ENCODE data around the gene HELT. TPM values are rescaled to one million over a fixed set of nuclear protein-coding genes. Genes with fewer than 3 reads are reported as not detected.
"Not testable (repeated sequence)": the region's sequence is repeated elsewhere in the genome, so short reads cannot be mapped to it uniquely, and the experiment has no call there.

The HELT gene, protein sequence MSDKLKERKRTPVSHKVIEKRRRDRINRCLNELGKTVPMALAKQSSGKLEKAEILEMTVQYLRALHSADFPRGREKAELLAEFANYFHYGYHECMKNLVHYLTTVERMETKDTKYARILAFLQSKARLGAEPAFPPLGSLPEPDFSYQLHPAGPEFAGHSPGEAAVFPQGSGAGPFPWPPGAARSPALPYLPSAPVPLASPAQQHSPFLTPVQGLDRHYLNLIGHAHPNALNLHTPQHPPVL
- total RNA-seq: not detected

DNA sequence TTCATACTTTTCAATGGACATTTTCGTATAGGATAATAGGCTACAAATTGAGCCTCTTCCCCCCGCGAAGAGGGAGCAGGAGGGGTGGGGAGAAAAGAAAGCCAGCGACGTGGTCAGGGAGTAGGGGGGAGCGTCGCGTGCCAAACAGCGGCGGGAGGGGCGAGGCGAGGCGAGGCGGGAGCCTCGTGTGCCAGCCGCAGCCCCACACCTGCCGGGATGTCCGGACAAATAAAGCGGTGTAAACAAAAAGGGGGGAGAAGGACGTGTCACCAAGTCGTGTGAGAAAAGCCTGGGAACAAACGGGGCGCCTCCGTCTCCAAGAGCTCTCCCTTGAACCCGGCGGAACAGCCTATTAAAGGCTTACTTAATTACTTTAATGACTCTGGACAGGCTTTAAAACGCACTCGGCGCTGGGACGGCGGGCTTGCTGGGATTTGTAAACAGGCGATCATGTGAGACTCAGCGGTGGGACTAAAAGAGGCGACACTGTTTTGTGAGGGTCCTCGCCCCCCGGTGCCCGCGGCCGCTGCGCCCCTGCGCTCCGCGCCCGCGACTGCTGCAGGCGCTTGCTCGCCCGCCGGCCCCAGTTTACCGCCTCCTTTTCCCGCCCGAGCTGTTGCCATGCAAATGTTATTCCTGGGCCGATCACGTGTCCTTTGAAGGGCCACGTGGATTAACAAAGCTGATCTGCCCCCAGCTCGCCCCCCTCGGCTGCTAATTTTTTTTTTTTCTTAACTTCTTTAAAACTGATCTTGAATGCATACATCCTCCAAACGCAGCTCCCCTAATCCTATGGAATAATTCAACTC, at the start of gene HELT:
Gene HELT, plus strand, starts transcription at position 527 of the 809 bp plus-strand sequence. CDS start 439 bp downstream, outside the sequence.
- no peaks in the 10 kb centered on the region for H3K9me3 ChIP-seq
- H3K27ac ChIP-seq: no peak within 1 kb of the TSS
- H3K36me3 ChIP-seq: no peaks in the 10 kb centered on the region
- no peak for DNase-seq
- no peak within 1 kb of the TSS for H3K4me3 ChIP-seq
- H3K27me3 ChIP-seq: peaks cover 0 to 40% of the 10 kb centered on the region in 2 donors
- H3K4me1 ChIP-seq: peaks cover 0 to 24% (median 0%) of the 10 kb centered on the region in 4 donors
- TF ChIP-seq POLR2A (IDR thresholded peaks at IDR 0.05): no peak
- TF ChIP-seq, protein P1, sequence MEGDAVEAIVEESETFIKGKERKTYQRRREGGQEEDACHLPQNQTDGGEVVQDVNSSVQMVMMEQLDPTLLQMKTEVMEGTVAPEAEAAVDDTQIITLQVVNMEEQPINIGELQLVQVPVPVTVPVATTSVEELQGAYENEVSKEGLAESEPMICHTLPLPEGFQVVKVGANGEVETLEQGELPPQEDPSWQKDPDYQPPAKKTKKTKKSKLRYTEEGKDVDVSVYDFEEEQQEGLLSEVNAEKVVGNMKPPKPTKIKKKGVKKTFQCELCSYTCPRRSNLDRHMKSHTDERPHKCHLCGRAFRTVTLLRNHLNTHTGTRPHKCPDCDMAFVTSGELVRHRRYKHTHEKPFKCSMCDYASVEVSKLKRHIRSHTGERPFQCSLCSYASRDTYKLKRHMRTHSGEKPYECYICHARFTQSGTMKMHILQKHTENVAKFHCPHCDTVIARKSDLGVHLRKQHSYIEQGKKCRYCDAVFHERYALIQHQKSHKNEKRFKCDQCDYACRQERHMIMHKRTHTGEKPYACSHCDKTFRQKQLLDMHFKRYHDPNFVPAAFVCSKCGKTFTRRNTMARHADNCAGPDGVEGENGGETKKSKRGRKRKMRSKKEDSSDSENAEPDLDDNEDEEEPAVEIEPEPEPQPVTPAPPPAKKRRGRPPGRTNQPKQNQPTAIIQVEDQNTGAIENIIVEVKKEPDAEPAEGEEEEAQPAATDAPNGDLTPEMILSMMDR (IDR thresholded peaks at IDR 0.05): no peak

DNA sequence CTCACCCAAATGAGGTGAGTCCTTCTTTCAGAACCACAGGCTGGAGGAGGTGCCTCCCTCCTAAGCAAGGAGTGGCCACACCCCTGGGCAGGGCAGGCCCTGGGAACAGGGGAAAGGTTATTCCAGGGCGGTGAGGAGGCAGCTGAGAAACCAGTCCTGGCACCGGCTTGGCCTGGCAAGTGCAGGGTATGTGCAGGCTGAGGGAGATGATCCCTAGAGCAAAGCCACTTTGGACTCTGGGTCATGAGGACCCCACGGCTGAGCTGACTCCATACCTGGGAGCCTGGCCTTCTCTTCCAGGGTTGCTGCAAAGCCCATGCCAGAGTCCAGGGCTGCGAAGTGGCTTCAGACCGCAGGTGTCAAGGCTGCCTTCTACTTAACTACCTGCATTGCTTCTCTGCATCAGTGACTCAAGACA, 49.5 kb upstream of the HELT start:
- H3K27me3 ChIP-seq: no peaks in the 10 kb centered on the region
- no peak overlapping the region for H3K4me3 ChIP-seq
- no peak overlapping the region for H3K27ac ChIP-seq
- no peak for TF ChIP-seq POLR2A (IDR thresholded peaks at IDR 0.05)
- TF ChIP-seq, protein P1 (IDR thresholded peaks at IDR 0.05): no peak
- DNase-seq: peak in 2 of 3 donors; percentile 60 to 68
- H3K9me3 ChIP-seq: no peaks in the 10 kb centered on the region
- H3K36me3 ChIP-seq: no peaks in the 10 kb centered on the region
- H3K4me1 ChIP-seq: no peaks in the 10 kb centered on the region

DNA sequence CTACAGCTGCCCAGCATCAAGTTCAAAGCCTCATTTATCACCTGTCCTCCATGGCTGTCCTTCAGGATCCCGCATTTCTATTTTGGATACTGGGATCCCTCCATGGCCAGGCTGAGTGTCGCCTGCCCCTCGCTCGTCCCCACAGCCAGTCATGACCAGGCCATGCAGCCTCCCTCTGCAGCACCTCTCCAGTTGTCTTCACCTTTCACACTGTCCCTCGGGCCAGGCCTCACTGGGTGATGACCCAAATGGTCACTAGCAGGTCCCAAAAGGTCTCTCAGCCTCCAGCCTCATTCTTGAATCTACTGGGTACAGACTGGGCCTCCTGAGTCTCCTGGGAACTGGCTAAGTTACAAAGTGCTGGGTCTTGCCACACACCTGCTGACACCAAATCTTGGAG, 48.7 kb upstream of the HELT start:
- Histone ChIP-seq H3K36me3 (no peaks in the 10 kb centered on the region), H3K4me3 (no peak overlapping the region)
- no peak for TF ChIP-seq POLR2A (IDR thresholded peaks at IDR 0.05)
- TF ChIP-seq, protein P1 (IDR thresholded peaks at IDR 0.05): no peak

DNA sequence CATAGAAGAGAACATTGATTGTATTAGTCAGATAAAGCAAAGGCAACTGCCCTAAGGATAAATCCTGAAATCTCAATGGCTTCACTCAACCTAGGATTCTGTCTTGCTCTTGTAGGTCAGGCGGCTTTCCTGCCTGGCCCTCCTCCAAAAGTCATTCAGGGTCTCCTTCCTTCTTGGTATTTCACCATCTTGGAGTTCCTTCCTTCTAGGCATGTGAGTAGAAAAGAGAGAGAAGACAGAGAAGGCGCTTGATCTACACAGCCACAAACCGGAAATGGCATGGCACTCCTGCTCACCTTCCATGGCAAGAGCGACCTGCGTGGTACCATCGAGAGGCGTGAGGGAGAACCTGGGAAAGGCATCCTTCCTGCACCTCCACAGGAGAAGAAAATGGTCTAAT, 45.3 kb upstream of the HELT start:
- H3K27ac ChIP-seq: no peak overlapping the region
- DNase-seq: peak in 1 of 3 donors; percentile 25
- TF ChIP-seq, protein P1 (IDR thresholded peaks at IDR 0.05): no peak
- TF ChIP-seq POLR2A (IDR thresholded peaks at IDR 0.05): no peak

More for the DNA sequence above, 48.7 kb upstream of the HELT start:
- Histone ChIP-seq H3K4me1 (no peaks in the 10 kb centered on the region), H3K27me3 (no peaks in the 10 kb centered on the region), H3K9me3 (no peaks in the 10 kb centered on the region), H3K27ac (no peak overlapping the region)
- peak in 1 of 3 donors; percentile 26 for DNase-seq

DNA sequence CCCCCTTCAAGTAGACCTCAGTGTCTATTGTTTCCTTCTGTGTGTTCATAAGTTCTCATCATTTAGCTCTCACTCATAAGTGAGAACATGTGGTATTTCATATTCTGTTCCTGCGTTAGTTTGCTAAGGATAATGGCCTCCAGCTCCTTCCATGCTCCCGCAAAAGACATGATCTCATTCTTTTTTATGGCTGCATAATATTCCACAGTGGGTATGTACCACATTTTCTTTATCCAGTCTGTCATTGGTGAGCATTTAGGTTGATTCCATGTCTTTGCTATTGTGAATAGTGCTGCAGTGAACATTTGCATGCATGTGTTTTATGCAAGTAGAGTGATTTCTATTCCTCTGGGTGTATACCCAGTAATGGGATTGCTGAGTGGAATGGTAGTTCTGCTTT, 41.9 kb upstream of the HELT start:
- DNase-seq, H3K9me3 ChIP-seq, H3K27ac ChIP-seq, H3K27me3 ChIP-seq, H3K36me3 ChIP-seq, H3K4me3 ChIP-seq, H3K4me1 ChIP-seq: not testable (repeated sequence)

More for the DNA sequence above, 45.3 kb upstream of the HELT start:
- Histone ChIP-seq H3K9me3 (no peaks in the 10 kb centered on the region), H3K4me1 (no peaks in the 10 kb centered on the region), H3K27me3 (no peaks in the 10 kb centered on the region), H3K4me3 (no peak overlapping the region), H3K36me3 (no peaks in the 10 kb centered on the region)

DNA sequence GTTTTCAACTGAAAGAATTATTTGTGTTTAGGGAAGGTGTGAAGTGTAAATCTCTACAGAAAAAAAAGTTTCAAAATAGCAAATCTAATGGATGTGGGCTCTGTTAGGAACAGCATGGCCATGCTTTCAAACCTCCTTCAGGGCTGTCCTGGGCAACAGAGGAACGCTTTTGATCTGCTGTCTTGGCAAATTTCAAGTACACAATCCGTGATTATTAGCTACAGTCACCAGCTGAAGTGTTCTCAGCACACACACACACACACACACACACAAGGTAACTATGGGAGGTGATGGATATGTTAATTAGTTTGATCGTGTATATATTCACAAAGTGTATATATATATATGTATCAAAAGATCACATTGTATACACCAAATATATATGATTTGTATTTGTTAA, 40.5 kb upstream of the HELT start:
- no peaks in the 10 kb centered on the region for H3K27me3 ChIP-seq
- H3K36me3 ChIP-seq: no peaks in the 10 kb centered on the region
- H3K9me3 ChIP-seq: no peaks in the 10 kb centered on the region
- no peak for TF ChIP-seq POLR2A (IDR thresholded peaks at IDR 0.05)
- TF ChIP-seq, protein P1 (IDR thresholded peaks at IDR 0.05): no peak
- H3K4me3 ChIP-seq: no peak overlapping the region
- no peak overlapping the region for H3K27ac ChIP-seq
- peak in 1 of 3 donors; percentile 5 for DNase-seq
- H3K4me1 ChIP-seq: no peaks in the 10 kb centered on the region
